H1 (cell line): ENCODE results near the gene FFAR2. TPM values are rescaled to one million over a fixed set of nuclear protein-coding genes. Genes with fewer than 3 reads are reported as not detected.

Source experiments
- CTCF ChIA-PET: fragments of 300-600 bp; sonication (Branson Sonifier 250); formaldehyde crosslinking; loops from one replicate; lab custom pipeline; 2021; ENCODE audit not compliant: partially characterized antibody; lab: Charles Lee
- POLR2A ChIA-PET: fragments of 300-600 bp; sonication (Branson Sonifier 250); formaldehyde crosslinking; loops from one replicate; lab custom pipeline; 2021; ENCODE audit warnings: inconsistent platforms; ENCODE audit not compliant: partially characterized antibody; lab: Charles Lee
- DNase-seq, 2 experiments: peaks; one replicate each; pipeline versions ENCODE4 v3.0.0 to v3.0.0-alpha.2; 2010 to 2022; ENCODE audit warnings: low spot score in 2 of 2, low read depth in 1 of 2, mixed read lengths in 1 of 2
- FAIRE-seq: peaks from 2 replicates; lab custom pipeline; 2011; peaks lifted over from hg19 to GRCh38; lab: Jason Lieb, UNC
- H2AFZ ChIP-seq: 2 replicates; pipeline ENCODE4 v1.8.1; 2012; ENCODE audit warnings: low read length, inconsistent platforms
- H2AK5ac ChIP-seq: 2 replicates; pipeline ENCODE4 v1.6.1; 2013; ENCODE audit warnings: low read depth, low read length
- H2BK120ac ChIP-seq: replicated peaks from 2 replicates; pipeline ENCODE3; 2013; ENCODE audit warnings: low read depth, low read length, inconsistent platforms
- H2BK12ac ChIP-seq: 2 replicates; pipeline ENCODE4 v1.6.1; 2013; ENCODE audit warnings: low read depth, low read length
- H2BK15ac ChIP-seq: 2 replicates; pipeline ENCODE4 v1.6.1; 2013; ENCODE audit warnings: low read length
- H2BK20ac ChIP-seq: 2 replicates; pipeline ENCODE4 v1.6.1; 2013; ENCODE audit warnings: low read length
- H2BK5ac ChIP-seq: 2 replicates; pipeline ENCODE4 v1.6.1; 2013; ENCODE audit warnings: low read depth, low read length
- H3K14ac ChIP-seq: 2 replicates; pipeline ENCODE4 v1.6.1; 2013; ENCODE audit warnings: inconsistent platforms; ENCODE audit not compliant: insufficient read length
- H3K18ac ChIP-seq: 2 replicates; pipeline ENCODE4 v1.6.1; 2013; ENCODE audit warnings: low read length; ENCODE audit errors: extremely low read depth
- H3K23ac ChIP-seq: 2 replicates; pipeline ENCODE4 v1.6.1; 2013; ENCODE audit warnings: inconsistent platforms; ENCODE audit not compliant: insufficient read length
- H3K23me2 ChIP-seq: 2 replicates; pipeline ENCODE4 v1.6.1; 2013; ENCODE audit warnings: low read depth, low read length
- H3K27ac ChIP-seq: 2 replicates; pipeline ENCODE4 v1.6.1; 2011; ENCODE audit warnings: low read depth, low read length, inconsistent platforms
- H3K27me3 ChIP-seq, 4 experiments: replicated peaks in 1 of 4; 1 replicate in 1 of 4; 2 replicates in 3 of 4; pipeline versions ENCODE4 v1.6.1 to v1.8.1; 2011 to 2013; ENCODE audit warnings: low read length in 3 of 4, mild to moderate bottlenecking in 3 of 4, inconsistent platforms in 2 of 4, mixed read lengths in 2 of 4, moderate library complexity in 1 of 4; ENCODE audit not compliant: control insufficient read depth in 3 of 4, insufficient read depth in 3 of 4; ENCODE audit errors: extremely low read depth in 1 of 4
- H3K36me3 ChIP-seq, 4 experiments: 2 replicates each; pipeline versions ENCODE4 v1.6.1 to v1.8.1; 2011 to 2013; ENCODE audit warnings: mild to moderate bottlenecking in 4 of 4, low read length in 3 of 4, moderate library complexity in 2 of 4, control low read depth in 1 of 4, inconsistent platforms in 1 of 4; ENCODE audit not compliant: insufficient read depth in 4 of 4, control insufficient read depth in 2 of 4
- H3K4ac ChIP-seq: replicated peaks from 2 replicates; pipeline ENCODE3; 2013; ENCODE audit warnings: low read length, low read depth, mixed read lengths, inconsistent platforms; ENCODE audit not compliant: insufficient read length
- H3K4me1 ChIP-seq, 4 experiments: replicated peaks in 1 of 4; 1 replicate in 1 of 4; 2 replicates in 3 of 4; pipeline versions ENCODE4 v1.6.1 to v1.8.1; 2011 to 2013; ENCODE audit warnings: low read length in 3 of 4, inconsistent platforms in 2 of 4, mixed read lengths in 1 of 4; ENCODE audit not compliant: insufficient read depth in 4 of 4, control insufficient read depth in 3 of 4
- H3K4me2 ChIP-seq, 2 experiments: 2 replicates each; pipeline versions ENCODE4 v1.6.1 to v1.8.1; 2011 to 2013; ENCODE audit warnings: low read depth in 2 of 2, low read length in 2 of 2, control low read depth in 1 of 2, inconsistent platforms in 1 of 2, mild to moderate bottlenecking in 1 of 2; ENCODE audit not compliant: insufficient read depth in 1 of 2
- H3K4me3 ChIP-seq, 4 experiments: fragments of 200-600, 300-600 bp in 1 of 4; sonication (generic), shearing (Covaris generic), sonication (Bioruptor Twin) in 1 of 4; 2 replicates each; pipeline versions ENCODE4 v1.5.1 to v1.8.1; 2011 to 2016; ENCODE audit warnings: low read length in 4 of 4, low read depth in 3 of 4, control low read depth in 2 of 4, inconsistent platforms in 2 of 4, mild to moderate bottlenecking in 2 of 4, mixed read lengths in 1 of 4, moderate library complexity in 1 of 4; ENCODE audit not compliant: insufficient read depth in 2 of 4; ENCODE audit errors: extremely low read depth in 1 of 4
- H3K56ac ChIP-seq: replicated peaks from 2 replicates; pipeline ENCODE3; 2013; ENCODE audit warnings: low read depth, mild to moderate bottlenecking, mixed read lengths, low read length, inconsistent platforms; ENCODE audit not compliant: insufficient read length
- H3K79me1 ChIP-seq: 2 replicates; pipeline ENCODE4 v1.6.1; 2013; ENCODE audit warnings: low read depth, low read length, control low read depth
- H3K79me2 ChIP-seq, 2 experiments: 2 replicates each; pipeline versions ENCODE4 v1.6.1 to v1.8.1; 2012 to 2013; ENCODE audit warnings: low read length in 2 of 2, mild to moderate bottlenecking in 2 of 2, inconsistent platforms in 1 of 2; ENCODE audit not compliant: insufficient read depth in 2 of 2, control insufficient read depth in 1 of 2
- H3K9ac ChIP-seq, 4 experiments: replicated peaks in 1 of 4; 1 replicate in 1 of 4; 2 replicates in 3 of 4; pipeline versions ENCODE4 v1.6.1 to v1.8.1; 2011 to 2013; ENCODE audit warnings: low read depth in 3 of 4, low read length in 3 of 4, control low read depth in 2 of 4, mild to moderate bottlenecking in 2 of 4, moderate library complexity in 2 of 4, inconsistent platforms in 1 of 4; ENCODE audit errors: extremely low read depth in 1 of 4
- H3K9me3 ChIP-seq, 2 experiments: 2 replicates each; pipeline versions ENCODE4 v1.6.1 to v1.8.1; 2012 to 2013; ENCODE audit warnings: mild to moderate bottlenecking in 2 of 2, moderate library complexity in 2 of 2, control low read depth in 1 of 2, inconsistent platforms in 1 of 2, low read depth in 1 of 2, low read length in 1 of 2, mixed read lengths in 1 of 2; ENCODE audit not compliant: insufficient read depth in 2 of 2
- H4K20me1 ChIP-seq, 2 experiments: replicated peaks in 1 of 2; 2 replicates each; pipeline versions ENCODE3 to v1.8.1; 2011 to 2013; ENCODE audit warnings: inconsistent platforms in 2 of 2, low read length in 2 of 2, mild to moderate bottlenecking in 1 of 2; ENCODE audit not compliant: insufficient read depth in 2 of 2, control insufficient read depth in 1 of 2
- H4K5ac ChIP-seq: 2 replicates; pipeline ENCODE4 v1.6.1; 2013; ENCODE audit warnings: low read length, low read depth, mixed read lengths, inconsistent platforms; ENCODE audit not compliant: insufficient read length
- H4K8ac ChIP-seq: 2 replicates; pipeline ENCODE4 v1.8.0; 2013; ENCODE audit warnings: mild to moderate bottlenecking, moderate library complexity, low read length, inconsistent platforms; ENCODE audit not compliant: insufficient read depth; ENCODE audit errors: extremely low read depth
- H4K91ac ChIP-seq: replicated peaks from 2 replicates; pipeline ENCODE3; 2013; ENCODE audit warnings: low read length, mixed read lengths, inconsistent platforms; ENCODE audit not compliant: insufficient read length
- CREB1 ChIP-seq: IDR thresholded peaks from 2 replicates; pipeline ENCODE4 v1.6.1; 2012; ENCODE audit warnings: inconsistent platforms
- GTF2F1 ChIP-seq: IDR thresholded peaks from 2 replicates; pipeline ENCODE4 v1.6.1; 2012; ENCODE audit warnings: low read depth, low read length, improper control_type of control experiment, borderline replicate concordance
- HDAC6 ChIP-seq: IDR thresholded peaks from one replicate; pipeline ENCODE4 v1.7.1; 2012; ENCODE audit warnings: low read depth, mild to moderate bottlenecking, inconsistent platforms, low read length, moderate library complexity
- MAFK ChIP-seq: IDR thresholded peaks from 2 replicates; pipeline ENCODE4 v1.6.1; 2012; ENCODE audit warnings: low read depth, mild to moderate bottlenecking, improper control_type of control experiment, low read length
- POU5F1 ChIP-seq: IDR thresholded peaks from 2 replicates; pipeline ENCODE4 v1.6.1; 2011; ENCODE audit warnings: low read depth, mild to moderate bottlenecking, low read length, moderate library complexity
- RBBP5 ChIP-seq: IDR thresholded peaks from 2 replicates; pipeline ENCODE4 v1.7.1; 2012; ENCODE audit warnings: low read depth, mild to moderate bottlenecking, inconsistent platforms, low read length, moderate library complexity, borderline replicate concordance
- RNF2 ChIP-seq: fragments of 200-900, 300-1000 bp; sonication (generic); IDR thresholded peaks from 2 replicates; pipeline ENCODE4 v1.7.1; 2016; ENCODE audit warnings: borderline replicate concordance, low read depth, mild to moderate bottlenecking, antibody characterized with exemption, low read length; ENCODE audit not compliant: poor library complexity, severe bottlenecking; ENCODE audit errors: missing control alignments
- RXRA ChIP-seq: IDR thresholded peaks from 2 replicates; pipeline ENCODE4 v1.6.1; 2011; ENCODE audit warnings: low read depth, mild to moderate bottlenecking, low read length, moderate library complexity; ENCODE audit not compliant: insufficient read depth
- SIX5 ChIP-seq: IDR thresholded peaks from 2 replicates; pipeline ENCODE4 v1.6.1; 2011; ENCODE audit warnings: mild to moderate bottlenecking, low read depth, low read length
- SP2 ChIP-seq: IDR thresholded peaks from 2 replicates; pipeline ENCODE4 v1.6.1; 2012; ENCODE audit warnings: mild to moderate bottlenecking, low read length, inconsistent platforms
- ZNF274 ChIP-seq: IDR thresholded peaks from 2 replicates; pipeline ENCODE4 v1.7.0; 2012; ENCODE audit warnings: low read length, borderline replicate concordance; ENCODE audit errors: extremely low read depth
- WGBS, 2 experiments: shearing (Covaris generic) in 1 of 2; methylation state at CpG; one replicate each; pipeline versions ENCODE4 v1.1.6 to v1.1.7; 2013 to 2015; ENCODE audit warnings: low lambda C conversion rate in 2 of 2, mixed read lengths in 2 of 2, inconsistent platforms in 1 of 2, low coverage in 1 of 2, missing lambda C conversion rate in 1 of 2; ENCODE audit not compliant: insufficient replicate concordance in 2 of 2, insufficient coverage in 1 of 2, insufficient read length in 1 of 2; ENCODE audit errors: extremely low coverage in 1 of 2, missing lambda C conversion rate in 1 of 2; 5-methylcytosine and 5-hydroxymethylcytosine counted together
- polyA plus RNA-seq, 7 experiments: library from polyadenylated mRNA; depleted of rRNA in 3 of 7; stranded (reverse) in 5 of 7; unstranded in 2 of 7; fragments of >200 nt in 5 of 7; fragments of 200-250 nt in 2 of 7; gene quantifications; 1 replicate in 5 of 7; 2 replicates in 1 of 7; 4 replicates in 1 of 7; pipeline versions ENCODE4 v1.2.1 to v1.2.3, GENCODE V29; 2011 to 2013; ENCODE audit warnings: missing spikeins in 2 of 7, mixed read lengths in 2 of 7
- total RNA-seq: library from RNA; stranded (reverse); fragmentation: NEBNext Ultra II Directional; extraction: Animal tissue kit (Norgen Biotek cat#: 25700); gene quantifications from 2 replicates; pipeline ENCODE4 v1.2.1, GENCODE V29; 2021
- TF ChIP-seq, protein P1 (sequence below): IDR thresholded peaks from 2 replicates; pipeline ENCODE4 v1.6.1; 2011; ENCODE audit warnings: low read length, improper control_type of control experiment

FFAR2 gene
- total and polyA plus RNA-seq, 2 of the 8 experiments (the other 6 are each of a cell fraction or from before 2014, with no cell fraction given), result not detected

DNA sequence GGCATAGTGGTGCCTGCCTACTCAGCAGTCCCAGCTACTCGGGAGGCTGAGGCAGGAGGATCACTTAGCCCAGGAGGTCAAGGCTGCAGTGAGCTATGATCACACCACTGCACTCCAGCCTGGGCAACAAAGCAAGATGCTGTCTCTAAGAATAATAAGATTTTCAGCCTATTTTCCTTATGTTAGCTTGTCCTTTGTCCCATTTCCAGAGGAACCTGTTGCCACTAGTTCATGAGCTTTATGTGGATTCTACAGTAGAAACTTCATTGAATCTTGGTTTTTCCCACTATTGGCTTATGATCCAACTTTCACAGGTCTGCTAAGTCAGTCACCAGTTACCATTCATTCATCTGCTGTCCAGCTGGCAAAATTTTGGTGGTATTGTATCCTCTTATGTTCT lies 18.2 kb downstream of the FFAR2 start:
- FAIRE-seq (no peak), DNase-seq (no peak)
- Histone ChIP-seq H3K4me2 (no peak overlapping the region), H4K91ac (no peak overlapping the region), H3K9ac (no peak overlapping the region), H3K23ac (no peak overlapping the region), H3K4me3 (no peak overlapping the region), H3K4me1 (no peaks in the 10 kb centered on the region), H3K18ac (no peak overlapping the region), H2BK5ac (no peak overlapping the region), H2BK15ac (no peak overlapping the region), H3K27me3 (no peaks in the 10 kb centered on the region), H2AFZ (no peak overlapping the region; the same call in 1 of the 2 replicates), H3K4ac (no peak overlapping the region), H2BK12ac (no peak overlapping the region), H3K79me2 (no peaks in the 10 kb centered on the region), H4K8ac (no peak overlapping the region), H4K5ac (no peak overlapping the region), H2AK5ac (no peak overlapping the region), H3K56ac (no peak overlapping the region), H3K23me2 (no peaks in the 10 kb centered on the region), H2BK120ac (no peak overlapping the region), H3K9me3 (no peaks in the 10 kb centered on the region), H3K79me1 (no peaks in the 10 kb centered on the region), H4K20me1 (no peaks in the 10 kb centered on the region), H2BK20ac (no peak overlapping the region), H3K27ac (no peak overlapping the region), H3K14ac (no peak overlapping the region), H3K36me3 (no peaks in the 10 kb centered on the region)
- 60% methylated on average over 1 of the region's 1 CpG; no CpG with 5 or more reads in 1 of the 2 experiments for WGBS, 2 experiments
- CTCF ChIA-PET, result interaction anchor here (0.7 to 1.8 kb wide), 6 partner anchors 17 to 113 kb away, joined by 3 to 5 read pairs (median 4); partner anchors contain the start of gene FFAR3
- POLR2A ChIA-PET, result interaction anchor here (0.6 kb wide), 1 partner anchor 29 kb away, joined by 3 read pairs; no protein-coding TSS in a partner anchor
- TF ChIP-seq ZNF274, result no peak
- TF ChIP-seq RXRA, result no peak
- TF ChIP-seq RNF2, result no peak
- no peak for TF ChIP-seq HDAC6
- TF ChIP-seq MAFK, result no peak
- TF ChIP-seq SIX5, result no peak
- TF ChIP-seq SP2, result no peak
- no peak for TF ChIP-seq RBBP5
- TF ChIP-seq, protein P1, sequence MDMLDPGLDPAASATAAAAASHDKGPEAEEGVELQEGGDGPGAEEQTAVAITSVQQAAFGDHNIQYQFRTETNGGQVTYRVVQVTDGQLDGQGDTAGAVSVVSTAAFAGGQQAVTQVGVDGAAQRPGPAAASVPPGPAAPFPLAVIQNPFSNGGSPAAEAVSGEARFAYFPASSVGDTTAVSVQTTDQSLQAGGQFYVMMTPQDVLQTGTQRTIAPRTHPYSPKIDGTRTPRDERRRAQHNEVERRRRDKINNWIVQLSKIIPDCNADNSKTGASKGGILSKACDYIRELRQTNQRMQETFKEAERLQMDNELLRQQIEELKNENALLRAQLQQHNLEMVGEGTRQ, result no peak
- no peak for TF ChIP-seq POU5F1
- TF ChIP-seq CREB1, result no peak
- no peak for TF ChIP-seq GTF2F1
